Breast epithelium (tissue), 4 donors: ENCODE measurements around the gene KPTN. TPM values are rescaled to one million over a fixed set of nuclear protein-coding genes. Genes with fewer than 3 reads are reported as not detected.

ENCODE experiments used
- DNase-seq, 2 donors: peaks; one replicate each; pipeline ENCODE4 v3.0.0-alpha.2; 2019; ENCODE audit warnings: low spot score in 2 of 2
- H3K27ac ChIP-seq, 2 donors: fragments of 200-600 bp; sonication (generic) in 1 of 2; one replicate each; pipeline ENCODE4 v1.5.1; 2016 to 2019; ENCODE audit warnings: mild to moderate bottlenecking in 1 of 2
- H3K27me3 ChIP-seq, 2 donors: fragments of 200-600 bp; sonication (generic) in 1 of 2; one replicate each; pipeline versions ENCODE4 v1.5.1 to v1.6.0; 2017 to 2019; ENCODE audit warnings: control low read depth in 1 of 2, mild to moderate bottlenecking in 1 of 2
- H3K36me3 ChIP-seq: fragments of 200-600 bp; one replicate; pipeline ENCODE4 v1.5.1; 2019
- H3K4me1 ChIP-seq, 2 donors: fragments of 200-600 bp; sonication (generic); one replicate each; pipeline ENCODE4 v1.5.1; 2016 to 2019; ENCODE audit warnings: control low read depth in 1 of 2
- H3K4me3 ChIP-seq, 3 donors: fragments of 200-600 bp; sonication (generic); 1 replicate in 2 of 3; 2 replicates in 1 of 3; pipeline ENCODE4 v1.5.1; 2016 to 2019; ENCODE audit warnings: mild to moderate bottlenecking in 3 of 3, moderate library complexity in 2 of 3
- H3K9me3 ChIP-seq, 2 donors: fragments of 200-600 bp; sonication (generic) in 1 of 2; one replicate each; pipeline ENCODE4 v1.5.1; 2016 to 2019; ENCODE audit warnings: control low read depth in 1 of 2
- POLR2A ChIP-seq: fragments of 450-650 bp; IDR thresholded peaks from one replicate; pipeline ENCODE4 v1.6.1; 2016; ENCODE audit warnings: antibody characterized with exemption, mild to moderate bottlenecking, moderate library complexity
- POLR2AphosphoS5 ChIP-seq, 3 donors: sonication (generic); formaldehyde crosslinking; IDR thresholded peaks; one replicate each; pipeline ENCODE4 v1.6.1; 2017; ENCODE audit warnings: antibody characterized with exemption in 3 of 3
- intact Hi-C: fragments of 100-400 bp; cut with DNase I; formaldehyde crosslinking; loops from one replicate; pipeline ENCODE4 v1.15.1; 2023; ENCODE audit warnings: low total_unique reads
- total RNA-seq, 3 donors: library from RNA; depleted of rRNA; stranded (reverse); fragments of >200 nt; gene quantifications; one replicate each; pipeline ENCODE4 v1.1.0, GENCODE V29; 2016
- TF ChIP-seq, protein P1 (sequence below), 3 donors: fragments of 450-650 bp; IDR thresholded peaks; one replicate each; pipeline ENCODE4 v1.5.1; 2016 to 2017; ENCODE audit warnings: antibody characterized with exemption in 3 of 3, mild to moderate bottlenecking in 3 of 3, moderate library complexity in 3 of 3

KPTN gene
- total RNA-seq, 3 donors from 2014 or later: 4.6 to 6.6 (median 6.3) TPM

DNA sequence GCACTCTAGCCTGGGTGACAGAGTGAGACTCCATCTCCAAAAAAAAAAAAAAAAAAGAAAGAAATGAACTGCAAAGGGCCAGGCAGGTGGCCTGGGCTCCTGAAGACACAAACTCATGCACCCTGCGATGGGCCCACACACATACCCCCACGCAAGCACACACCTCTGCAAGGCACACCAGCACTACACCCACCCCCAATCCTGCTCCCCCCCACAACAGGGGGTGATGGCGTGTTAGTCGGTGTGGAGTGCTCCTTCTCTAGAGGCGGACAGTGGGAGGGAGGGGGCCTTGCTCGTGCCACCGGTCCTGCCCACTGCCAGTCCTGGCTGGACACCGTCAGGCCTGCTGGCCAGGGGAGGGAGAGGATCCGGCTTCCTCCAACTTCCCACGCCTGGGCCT lies 10.7 kb downstream of the KPTN start:
- H3K27ac ChIP-seq: no peak overlapping the region
- no peak overlapping the region for H3K4me3 ChIP-seq
- H3K9me3 ChIP-seq: no peaks in the 10 kb centered on the region
- TF ChIP-seq POLR2A (no peak), POLR2AphosphoS5 (IDR thresholded peaks at IDR 0.05) (no peak)
- TF ChIP-seq, protein P1, sequence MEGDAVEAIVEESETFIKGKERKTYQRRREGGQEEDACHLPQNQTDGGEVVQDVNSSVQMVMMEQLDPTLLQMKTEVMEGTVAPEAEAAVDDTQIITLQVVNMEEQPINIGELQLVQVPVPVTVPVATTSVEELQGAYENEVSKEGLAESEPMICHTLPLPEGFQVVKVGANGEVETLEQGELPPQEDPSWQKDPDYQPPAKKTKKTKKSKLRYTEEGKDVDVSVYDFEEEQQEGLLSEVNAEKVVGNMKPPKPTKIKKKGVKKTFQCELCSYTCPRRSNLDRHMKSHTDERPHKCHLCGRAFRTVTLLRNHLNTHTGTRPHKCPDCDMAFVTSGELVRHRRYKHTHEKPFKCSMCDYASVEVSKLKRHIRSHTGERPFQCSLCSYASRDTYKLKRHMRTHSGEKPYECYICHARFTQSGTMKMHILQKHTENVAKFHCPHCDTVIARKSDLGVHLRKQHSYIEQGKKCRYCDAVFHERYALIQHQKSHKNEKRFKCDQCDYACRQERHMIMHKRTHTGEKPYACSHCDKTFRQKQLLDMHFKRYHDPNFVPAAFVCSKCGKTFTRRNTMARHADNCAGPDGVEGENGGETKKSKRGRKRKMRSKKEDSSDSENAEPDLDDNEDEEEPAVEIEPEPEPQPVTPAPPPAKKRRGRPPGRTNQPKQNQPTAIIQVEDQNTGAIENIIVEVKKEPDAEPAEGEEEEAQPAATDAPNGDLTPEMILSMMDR (IDR thresholded peaks at IDR 0.05): no peak
- DNase-seq: no peak
- peaks cover 0 to 49% of the 10 kb centered on the region in 2 donors for H3K27me3 ChIP-seq
- H3K4me1 ChIP-seq: peaks cover 0 to 10% of the 10 kb centered on the region in 2 donors
- H3K36me3 ChIP-seq: no peaks in the 10 kb centered on the region
- intact Hi-C loops: no loop called here

DNA sequence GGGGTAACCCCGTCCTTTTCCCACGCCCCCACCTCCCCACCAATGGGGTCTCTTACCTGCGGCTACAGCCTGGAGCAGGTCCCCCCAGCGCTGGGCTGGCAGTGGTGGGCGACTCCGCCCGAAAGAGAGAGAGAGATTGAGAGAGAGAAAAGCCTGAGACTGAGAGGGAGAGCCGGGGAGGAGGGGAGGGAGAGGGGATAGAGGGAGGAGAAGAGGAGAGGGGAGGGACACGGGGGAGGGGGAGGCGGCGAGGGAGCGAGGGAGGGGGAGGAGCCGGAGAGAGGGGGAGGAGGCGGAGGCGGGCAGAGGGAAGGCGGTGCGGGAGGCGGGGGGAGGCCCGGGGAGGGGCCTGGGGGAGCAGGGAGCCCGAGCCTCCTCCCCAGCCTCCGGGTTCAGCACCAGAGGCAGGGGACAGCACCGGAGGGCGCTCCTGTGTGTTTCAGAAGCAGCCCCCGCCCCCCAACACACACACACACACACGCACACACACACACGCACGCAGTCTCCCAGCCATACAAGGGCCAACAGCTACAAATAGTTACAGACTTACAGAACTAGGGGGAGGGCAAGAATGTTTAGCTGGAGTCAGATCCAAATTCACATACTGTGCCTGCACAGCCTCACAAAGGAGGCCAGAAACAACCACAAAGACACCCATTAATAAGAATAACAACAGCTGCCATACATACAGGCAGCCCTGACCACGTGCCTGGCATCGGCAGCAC lies 12.1 kb downstream of the KPTN start, which contains the start of gene SLC8A2:
Gene SLC8A2 (minus strand): TSS at position 161 of the 725 bp plus-strand sequence. CDS start 5,490 bp downstream, outside the sequence.
- Histone ChIP-seq H3K9me3 (no peaks in the 10 kb centered on the region), H3K4me1 (peaks cover 0 to 10% of the 10 kb centered on the region in 2 donors), H3K4me3 (peak within 1 kb of the TSS in 2 of 3 donors; percentile 9 to 45), H3K27me3 (peaks cover 0 to 49% of the 10 kb centered on the region in 2 donors), H3K36me3 (no peaks in the 10 kb centered on the region), H3K27ac (no peak within 1 kb of the TSS)
- peak in 1 of 2 donors; percentile 78 for DNase-seq
- TF ChIP-seq, protein P1 (IDR thresholded peaks at IDR 0.05): no peak
- TF ChIP-seq POLR2AphosphoS5 (IDR thresholded peaks at IDR 0.05) (no peak), POLR2A (no peak)
- intact Hi-C loops: no loop called here

DNA sequence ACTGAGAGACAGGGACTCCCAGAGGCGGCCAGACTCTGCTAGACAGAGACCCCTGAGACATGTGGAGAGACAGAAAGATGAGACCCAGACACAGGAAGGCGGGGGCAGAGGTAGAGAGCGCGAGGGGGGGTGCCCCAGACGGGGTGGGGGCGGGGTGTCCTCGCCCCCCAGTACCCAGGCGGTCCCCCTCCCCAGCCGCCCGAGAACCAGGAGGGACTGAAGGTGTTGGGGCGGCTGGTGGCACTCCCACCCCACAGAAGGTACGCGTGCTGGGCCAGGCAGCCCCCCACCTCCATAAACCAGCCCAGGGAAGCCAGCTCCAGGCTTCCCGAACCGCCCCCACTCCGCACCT lies 12.7 kb downstream of the KPTN start:
- no peak for DNase-seq
- intact Hi-C loops: no loop called here
- no peak for TF ChIP-seq POLR2AphosphoS5 (IDR thresholded peaks at IDR 0.05)
- H3K4me3 ChIP-seq: peak overlapping the region in 2 of 3 donors; percentile 9 to 45
- H3K27me3 ChIP-seq: peaks cover 0 to 49% of the 10 kb centered on the region in 2 donors
- peaks cover 0 to 10% of the 10 kb centered on the region in 2 donors for H3K4me1 ChIP-seq
- H3K9me3 ChIP-seq: no peaks in the 10 kb centered on the region
- H3K27ac ChIP-seq: no peak overlapping the region
- no peaks in the 10 kb centered on the region for H3K36me3 ChIP-seq

DNA sequence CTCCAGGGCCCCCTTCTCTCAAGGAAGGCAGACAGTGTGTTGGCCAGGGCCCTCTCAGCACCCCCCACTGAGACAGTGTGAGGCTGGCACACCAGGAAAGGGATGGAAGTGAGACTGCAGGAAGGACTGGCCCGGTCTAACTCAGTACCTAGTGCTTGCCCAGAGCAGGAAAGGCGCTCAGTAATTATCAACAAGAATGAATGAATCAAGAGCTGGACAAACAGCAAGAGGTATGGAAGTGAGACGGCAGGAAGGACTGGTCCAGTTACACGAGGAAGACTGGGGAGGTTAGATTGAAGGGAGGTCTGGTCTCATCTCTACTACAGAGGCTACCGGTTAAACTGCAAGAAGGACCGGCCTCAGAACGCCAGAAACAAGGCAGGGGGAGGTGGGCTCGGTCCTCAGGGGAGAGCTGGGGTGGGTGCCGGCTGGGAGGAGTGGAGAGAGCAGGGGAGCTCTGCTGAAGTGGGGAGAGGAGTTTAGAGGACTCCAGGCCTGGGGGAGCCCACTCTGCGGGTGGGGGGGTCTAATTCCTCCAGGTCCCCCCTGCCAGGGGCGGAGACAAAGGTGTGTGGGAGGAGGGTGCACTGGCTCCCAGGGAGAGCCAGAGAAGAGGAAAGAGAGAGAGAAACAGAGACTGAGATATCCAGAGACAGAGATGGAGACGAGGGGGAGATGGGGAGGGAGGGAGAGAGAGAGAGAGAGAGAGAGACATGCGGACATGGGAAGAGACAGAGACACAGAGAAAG lies 13.4 kb downstream of the KPTN start:
- intact Hi-C loops: no loop called here
- Histone ChIP-seq H3K4me1 (peaks cover 0 to 10% of the 10 kb centered on the region in 2 donors), H3K36me3 (no peaks in the 10 kb centered on the region), H3K9me3 (no peaks in the 10 kb centered on the region), H3K4me3 (no peak overlapping the region), H3K27me3 (peaks cover 0 to 49% of the 10 kb centered on the region in 2 donors), H3K27ac (no peak overlapping the region)
- DNase-seq: no peak
- no peak for TF ChIP-seq POLR2AphosphoS5 (IDR thresholded peaks at IDR 0.05)
- TF ChIP-seq POLR2A: no peak
- TF ChIP-seq, protein P1 (IDR thresholded peaks at IDR 0.05): no peak

DNA sequence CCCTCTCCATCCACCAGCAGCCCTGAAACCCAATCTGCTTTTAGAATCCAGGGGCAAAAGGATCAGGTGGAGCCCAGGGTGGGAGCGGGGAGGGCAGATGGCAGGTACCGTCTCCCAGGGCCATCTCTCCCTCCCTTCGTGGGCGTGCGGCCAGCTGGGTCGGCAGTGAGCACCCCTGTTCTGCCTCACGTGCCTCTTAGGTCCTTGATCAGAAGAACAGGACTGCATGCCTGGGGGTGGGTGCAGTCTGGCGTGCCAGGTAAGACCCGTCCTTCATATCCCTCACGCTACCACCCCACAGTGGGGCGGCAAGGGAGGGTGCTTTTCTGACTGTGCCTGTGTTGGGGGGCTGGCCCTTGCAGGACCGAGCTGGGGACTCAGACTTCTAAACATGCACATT lies 14.3 kb downstream of the KPTN start:
- intact Hi-C loops: no loop called here
- DNase-seq: no peak
- Histone ChIP-seq H3K27ac (no peak overlapping the region), H3K9me3 (no peaks in the 10 kb centered on the region), H3K4me1 (peaks cover 0 to 10% of the 10 kb centered on the region in 2 donors), H3K27me3 (peaks cover 0 to 49% of the 10 kb centered on the region in 2 donors), H3K36me3 (no peaks in the 10 kb centered on the region), H3K4me3 (no peak overlapping the region)
- TF ChIP-seq, protein P1 (IDR thresholded peaks at IDR 0.05): no peak
- TF ChIP-seq POLR2AphosphoS5 (IDR thresholded peaks at IDR 0.05) (no peak), POLR2A (no peak)
